ENCODE data around the gene GALNT13.

Gene GALNT13

GRCh38 chr2:153939124-153939796, 67.5 kb downstream of the GALNT13 start:
- no peak overlapping the region for H3K4me3 ChIP-seq (ENCODE audit: control insufficient read depth, low read depth, low read length)
- DNase-seq (ENCODE audit: low read depth): no peak
- no peak for TF ChIP-seq CTCF (IDR thresholded peaks at IDR 0.05; ENCODE audit: control insufficient read depth, insufficient read depth, low read depth, low read length, missing control alignments)

GRCh38 chr2:153940511-153940910, 68.8 kb downstream of the GALNT13 start:
- no peak for DNase-seq (ENCODE audit: low read depth)
- no peak overlapping the region for H3K4me3 ChIP-seq (ENCODE audit: control insufficient read depth, low read depth, low read length)
- no peak for TF ChIP-seq CTCF (IDR thresholded peaks at IDR 0.05; ENCODE audit: control insufficient read depth, insufficient read depth, low read depth, low read length, missing control alignments)

- H3K4me3 ChIP-seq (ENCODE audit: control insufficient read depth, low read depth, low read length): no peak overlapping the region
- no peak for TF ChIP-seq CTCF (IDR thresholded peaks at IDR 0.05; ENCODE audit: control insufficient read depth, insufficient read depth, low read depth, low read length, missing control alignments)
- DNase-seq (ENCODE audit: low read depth): no peak
These were observed 73.1 kb downstream of the GALNT13 start for GRCh38 chr2:153944800-153945199.

GRCh38 chr2:153946036-153946435, 74.3 kb downstream of the GALNT13 start:
- no peak for TF ChIP-seq CTCF (IDR thresholded peaks at IDR 0.05; ENCODE audit: control insufficient read depth, insufficient read depth, low read depth, low read length, missing control alignments)
- no peak overlapping the region for H3K4me3 ChIP-seq (ENCODE audit: control insufficient read depth, low read depth, low read length)
- DNase-seq (ENCODE audit: low read depth): no peak

- TF ChIP-seq CTCF (IDR thresholded peaks at IDR 0.05; ENCODE audit: control insufficient read depth, insufficient read depth, low read depth, low read length, missing control alignments): no peak
- no peak for DNase-seq (ENCODE audit: low read depth)
- H3K4me3 ChIP-seq (ENCODE audit: control insufficient read depth, low read depth, low read length): no peak overlapping the region
These were observed 82.0 kb downstream of the GALNT13 start for GRCh38 chr2:153953761-153954160.

GRCh38 chr2:153963256-153963655, 91.5 kb downstream of the GALNT13 start:
- DNase-seq (ENCODE audit: low read depth): no peak
- TF ChIP-seq CTCF (IDR thresholded peaks at IDR 0.05; ENCODE audit: control insufficient read depth, insufficient read depth, low read depth, low read length, missing control alignments): no peak
- no peak overlapping the region for H3K4me3 ChIP-seq (ENCODE audit: control insufficient read depth, low read depth, low read length)
